ENCODE measurements around the gene DMAC2.

DMAC2 gene

DNA sequence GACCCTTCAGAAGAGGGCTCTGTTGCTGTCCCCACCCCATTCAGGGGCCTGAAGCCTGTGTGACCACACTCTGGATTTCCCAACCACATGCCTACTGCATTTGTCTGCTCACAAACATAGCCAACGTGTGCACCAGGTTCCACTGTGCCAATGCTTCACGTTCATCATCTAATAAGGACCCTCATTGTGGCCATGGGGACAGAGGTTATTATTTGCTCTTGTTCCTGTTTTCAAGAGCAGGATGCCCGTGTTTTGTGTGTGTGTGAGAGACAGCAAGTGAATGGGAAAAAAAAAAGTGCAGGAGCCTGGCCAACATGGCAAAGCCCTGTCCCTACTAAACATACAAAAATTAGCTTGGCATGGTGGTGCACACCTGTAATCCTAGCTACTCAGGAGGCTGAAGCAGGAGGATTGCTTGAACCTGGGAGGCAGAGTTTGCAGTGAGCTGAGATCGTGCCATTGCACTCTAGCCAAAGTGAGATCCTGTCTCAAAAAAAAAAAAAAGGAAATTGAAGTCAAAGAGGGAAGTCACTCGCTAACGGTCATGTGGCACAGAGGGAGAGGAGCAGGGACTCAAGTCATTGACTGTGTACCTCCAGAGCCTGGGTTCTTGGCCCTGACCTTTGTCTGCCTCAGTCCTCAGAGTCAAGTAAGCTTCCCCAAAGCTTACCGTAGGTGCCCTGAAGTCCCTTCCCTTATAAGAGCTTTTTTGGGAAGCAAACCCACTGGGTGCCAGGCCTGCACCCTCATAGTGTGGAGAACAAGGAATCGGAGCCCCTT, 19.4 kb downstream of the DMAC2 start:
- TF ChIP-seq, protein P1, sequence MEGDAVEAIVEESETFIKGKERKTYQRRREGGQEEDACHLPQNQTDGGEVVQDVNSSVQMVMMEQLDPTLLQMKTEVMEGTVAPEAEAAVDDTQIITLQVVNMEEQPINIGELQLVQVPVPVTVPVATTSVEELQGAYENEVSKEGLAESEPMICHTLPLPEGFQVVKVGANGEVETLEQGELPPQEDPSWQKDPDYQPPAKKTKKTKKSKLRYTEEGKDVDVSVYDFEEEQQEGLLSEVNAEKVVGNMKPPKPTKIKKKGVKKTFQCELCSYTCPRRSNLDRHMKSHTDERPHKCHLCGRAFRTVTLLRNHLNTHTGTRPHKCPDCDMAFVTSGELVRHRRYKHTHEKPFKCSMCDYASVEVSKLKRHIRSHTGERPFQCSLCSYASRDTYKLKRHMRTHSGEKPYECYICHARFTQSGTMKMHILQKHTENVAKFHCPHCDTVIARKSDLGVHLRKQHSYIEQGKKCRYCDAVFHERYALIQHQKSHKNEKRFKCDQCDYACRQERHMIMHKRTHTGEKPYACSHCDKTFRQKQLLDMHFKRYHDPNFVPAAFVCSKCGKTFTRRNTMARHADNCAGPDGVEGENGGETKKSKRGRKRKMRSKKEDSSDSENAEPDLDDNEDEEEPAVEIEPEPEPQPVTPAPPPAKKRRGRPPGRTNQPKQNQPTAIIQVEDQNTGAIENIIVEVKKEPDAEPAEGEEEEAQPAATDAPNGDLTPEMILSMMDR (conservative IDR thresholded peaks at IDR 0.05; ENCODE audit: low read length) = no peak
- DNase-seq (ENCODE audit: low read depth) = no peak

DNA sequence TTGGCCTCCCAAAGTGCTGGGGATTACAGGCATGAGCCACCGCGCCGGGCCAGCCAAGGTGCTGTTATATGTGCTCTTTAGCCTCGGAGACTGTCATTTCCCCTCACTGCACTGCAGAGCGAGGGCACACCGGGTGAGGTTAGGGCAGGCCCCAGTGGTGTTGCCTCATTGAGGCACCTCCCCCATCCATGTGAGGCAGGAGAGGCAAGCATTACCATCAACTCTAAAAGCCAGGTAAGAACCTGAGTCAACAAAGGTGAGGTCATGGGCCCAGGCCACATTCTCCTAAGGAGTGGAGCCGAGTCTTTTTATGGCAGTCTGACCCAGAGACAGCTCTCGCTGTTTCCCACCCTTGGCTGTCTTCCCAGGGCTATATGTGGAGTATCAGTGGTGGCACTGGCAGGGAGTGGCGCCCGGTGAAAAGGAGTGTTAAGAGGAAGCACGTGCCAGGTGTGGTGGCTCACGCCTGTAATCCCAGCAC, 23.5 kb downstream of the DMAC2 start:
- no peak overlapping the region for H3K4me3 ChIP-seq (ENCODE audit: low read length)
- DNase-seq (ENCODE audit: low read depth) = no peak
- TF ChIP-seq, protein P1 (conservative IDR thresholded peaks at IDR 0.05; ENCODE audit: low read length) = no peak

More for the DNA sequence above, 19.4 kb downstream of the DMAC2 start:
- H3K4me3 ChIP-seq (ENCODE audit: low read length) = no peak overlapping the region

- TF ChIP-seq, protein P1 (conservative IDR thresholded peaks at IDR 0.05; ENCODE audit: low read length) = no peak
- DNase-seq (ENCODE audit: low read depth) = no peak
- H3K4me3 ChIP-seq (ENCODE audit: low read length) = no peak overlapping the region
These were observed 24.5 kb downstream of the DMAC2 start for GRCh38 chr19:41415154-41415571.

DNA sequence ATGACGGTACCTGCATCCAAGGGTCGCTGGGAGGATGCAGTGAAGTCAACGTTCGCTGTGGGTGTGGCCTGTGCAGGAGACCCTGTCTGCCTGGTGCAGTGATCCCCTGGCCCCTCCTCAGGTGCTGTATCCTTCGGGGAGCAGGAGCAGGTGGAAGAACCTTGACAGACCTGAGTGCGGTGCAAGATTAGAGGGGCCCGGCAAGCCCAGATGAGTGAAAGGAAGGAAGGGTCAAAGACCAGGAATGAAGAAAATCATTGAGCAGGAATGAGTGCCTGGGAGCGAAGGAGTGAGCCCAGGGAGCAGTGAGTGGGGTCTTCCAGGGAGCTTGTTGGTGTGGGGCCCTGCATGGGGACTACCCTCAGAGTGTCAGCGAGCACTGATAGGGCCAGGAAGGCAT, 25.3 kb downstream of the DMAC2 start:
- no peak for DNase-seq (ENCODE audit: low read depth)
- no peak overlapping the region for H3K4me3 ChIP-seq (ENCODE audit: low read length)
- TF ChIP-seq, protein P1 (conservative IDR thresholded peaks at IDR 0.05; ENCODE audit: low read length) = no peak

DNA sequence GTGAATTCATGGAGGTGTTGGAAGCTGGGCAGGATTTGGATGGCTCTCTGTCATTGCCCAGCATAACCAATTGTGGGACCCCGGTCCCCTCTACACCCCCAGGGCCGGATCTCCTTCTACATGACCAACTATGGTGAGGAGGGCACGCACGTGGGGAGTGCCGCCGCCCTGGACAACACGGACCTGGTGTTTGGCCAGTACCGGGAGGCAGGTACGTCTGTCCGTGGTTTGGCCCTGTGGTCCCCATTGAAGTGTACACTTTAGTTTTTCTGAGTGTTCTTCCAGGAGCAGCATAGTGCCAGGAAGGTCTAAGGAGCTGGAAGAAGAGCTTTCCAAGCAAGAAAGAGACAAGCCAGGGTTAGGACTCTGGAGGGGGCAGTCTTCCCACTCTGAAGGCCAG, 25.8 kb downstream of the DMAC2 start:
- no peak overlapping the region for H3K4me3 ChIP-seq (ENCODE audit: low read length)
- TF ChIP-seq, protein P1 (conservative IDR thresholded peaks at IDR 0.05; ENCODE audit: low read length) = no peak
- DNase-seq (ENCODE audit: low read depth) = no peak

DNA sequence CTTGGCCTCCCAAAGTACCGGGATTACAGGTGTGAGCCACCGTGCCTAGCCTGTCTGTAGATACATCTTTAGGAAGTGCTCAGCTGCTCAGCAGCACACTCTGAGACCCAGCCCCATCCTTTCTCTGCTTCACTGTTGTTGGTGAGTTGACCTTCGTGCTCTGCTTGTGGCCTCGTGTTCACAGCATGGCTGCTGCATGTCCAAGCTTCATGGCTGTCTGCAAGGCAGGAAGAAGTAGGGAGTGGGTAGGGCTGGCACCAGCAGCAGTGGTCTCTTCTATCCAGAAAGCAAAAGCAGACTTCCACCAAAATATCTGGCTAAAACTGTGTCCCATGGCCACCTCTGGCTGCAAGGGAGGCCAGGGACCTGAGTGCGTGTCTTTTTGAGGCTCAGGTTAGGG, 26.8 kb downstream of the DMAC2 start:
- DNase-seq (ENCODE audit: low read depth) = no peak
- TF ChIP-seq, protein P1 (conservative IDR thresholded peaks at IDR 0.05; ENCODE audit: low read length) = no peak

GRCh38 chr19:41411968-41412265, 27.8 kb downstream of the DMAC2 start:
- no peak overlapping the region for H3K4me3 ChIP-seq (ENCODE audit: low read length)
- no peak for DNase-seq (ENCODE audit: low read depth)
- TF ChIP-seq, protein P1 (conservative IDR thresholded peaks at IDR 0.05; ENCODE audit: low read length) = no peak

More for the DNA sequence above, 26.8 kb downstream of the DMAC2 start:
- H3K4me3 ChIP-seq (ENCODE audit: low read length) = no peak overlapping the region
